ENCODE data around the gene DCBLD2. TPM values are rescaled to one million over a fixed set of nuclear protein-coding genes. Genes with fewer than 3 reads are reported as not detected.

DCBLD2 gene
- total and polyA plus RNA-seq, 2 of the 13 experiments (the other 11 are each of a cell fraction or from before 2014, with no cell fraction given), result 43.8 to 56.9 TPM

DNA sequence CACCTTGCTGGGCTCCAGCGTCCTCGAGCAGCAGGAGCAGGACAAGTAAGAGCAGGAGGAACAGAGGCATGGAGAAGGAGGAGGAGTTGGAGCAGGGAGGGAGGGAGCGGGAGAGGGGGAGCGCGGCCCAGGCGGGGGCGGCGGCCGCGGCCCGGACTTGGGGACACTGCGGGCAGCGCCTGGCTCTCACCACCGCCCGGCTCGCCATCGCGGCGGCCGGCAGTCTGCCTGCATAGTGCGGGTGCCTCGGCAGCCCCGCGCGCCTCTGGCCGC is 440 bp downstream of the DCBLD2 start (continued):
- TF ChIP-seq FOSL2 (CRISPR knock-in tag; IDR thresholded peaks at IDR 0.05) (no peak), ZNF670 (CRISPR knock-in tag; IDR thresholded peaks at IDR 0.05; ENCODE audit: borderline replicate concordance) (0 out of 2 replicates have a peak, but pooled peaks have one; percentile 36), HOXA5 (CRISPR knock-in tag; IDR thresholded peaks at IDR 0.05) (peak; percentile 75; the same call in 1 of the 2 replicates), NONO (IDR thresholded peaks at IDR 0.05) (no peak), NONO (CRISPR knock-in tag; conservative IDR thresholded peaks at IDR 0.05) (peak; percentile 22; the same call in 1 of the 2 replicates), DMAP1 (CRISPR knock-in tag; IDR thresholded peaks at IDR 0.05) (peak; percentile 10; the same call in 1 of the 2 replicates), PAWR (CRISPR knock-in tag; IDR thresholded peaks at IDR 0.05; ENCODE audit: borderline replicate concordance) (0 out of 2 replicates have a peak, but pooled peaks have one; percentile 50), KDM5A (IDR thresholded peaks at IDR 0.05; ENCODE audit: borderline replicate concordance, low read length) (0 out of 2 replicates have a peak, but pooled peaks have one; percentile 3), ZFX (CRISPR knock-in tag; IDR thresholded peaks at IDR 0.05; ENCODE audit: low read depth) (0 out of 2 replicates have a peak, but pooled peaks have one; percentile 30), SRSF1 (optimal IDR thresholded peaks at IDR 0.05; ENCODE audit: low read depth, low read length) (peak; percentile 40), ZNF263 (CRISPR knock-in tag; IDR thresholded peaks at IDR 0.05) (peak; percentile 76; the same call in 1 of the 2 replicates), ZFP36L1 (CRISPR knock-in tag; IDR thresholded peaks at IDR 0.05) (no peak), HCFC1 (IDR thresholded peaks at IDR 0.05; ENCODE audit: low read depth, low read length) (no peak), HDAC1 (CRISPR knock-in tag; IDR thresholded peaks at IDR 0.05) (peak; percentile 76), HOXA3 (CRISPR knock-in tag; IDR thresholded peaks at IDR 0.05) (peak; percentile 38; the same call in 1 of the 2 replicates), ZC3H13 (CRISPR knock-in tag; IDR thresholded peaks at IDR 0.05) (0 out of 2 replicates have a peak, but pooled peaks have one; percentile 20), ZNF777 (CRISPR knock-in tag; IDR thresholded peaks at IDR 0.05) (peak; percentile 85), SALL2 (CRISPR knock-in tag; IDR thresholded peaks at IDR 0.05) (0 out of 2 replicates have a peak, but pooled peaks have one; percentile 17)
- TF ChIP-seq, protein P1, sequence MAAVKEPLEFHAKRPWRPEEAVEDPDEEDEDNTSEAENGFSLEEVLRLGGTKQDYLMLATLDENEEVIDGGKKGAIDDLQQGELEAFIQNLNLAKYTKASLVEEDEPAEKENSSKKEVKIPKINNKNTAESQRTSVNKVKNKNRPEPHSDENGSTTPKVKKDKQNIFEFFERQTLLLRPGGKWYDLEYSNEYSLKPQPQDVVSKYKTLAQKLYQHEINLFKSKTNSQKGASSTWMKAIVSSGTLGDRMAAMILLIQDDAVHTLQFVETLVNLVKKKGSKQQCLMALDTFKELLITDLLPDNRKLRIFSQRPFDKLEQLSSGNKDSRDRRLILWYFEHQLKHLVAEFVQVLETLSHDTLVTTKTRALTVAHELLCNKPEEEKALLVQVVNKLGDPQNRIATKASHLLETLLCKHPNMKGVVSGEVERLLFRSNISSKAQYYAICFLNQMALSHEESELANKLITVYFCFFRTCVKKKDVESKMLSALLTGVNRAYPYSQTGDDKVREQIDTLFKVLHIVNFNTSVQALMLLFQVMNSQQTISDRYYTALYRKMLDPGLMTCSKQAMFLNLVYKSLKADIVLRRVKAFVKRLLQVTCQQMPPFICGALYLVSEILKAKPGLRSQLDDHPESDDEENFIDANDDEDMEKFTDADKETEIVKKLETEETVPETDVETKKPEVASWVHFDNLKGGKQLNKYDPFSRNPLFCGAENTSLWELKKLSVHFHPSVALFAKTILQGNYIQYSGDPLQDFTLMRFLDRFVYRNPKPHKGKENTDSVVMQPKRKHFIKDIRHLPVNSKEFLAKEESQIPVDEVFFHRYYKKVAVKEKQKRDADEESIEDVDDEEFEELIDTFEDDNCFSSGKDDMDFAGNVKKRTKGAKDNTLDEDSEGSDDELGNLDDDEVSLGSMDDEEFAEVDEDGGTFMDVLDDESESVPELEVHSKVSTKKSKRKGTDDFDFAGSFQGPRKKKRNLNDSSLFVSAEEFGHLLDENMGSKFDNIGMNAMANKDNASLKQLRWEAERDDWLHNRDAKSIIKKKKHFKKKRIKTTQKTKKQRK (IDR thresholded peaks at IDR 0.05; ENCODE audit: low read length), result no peak
- TF ChIP-seq, protein P2, sequence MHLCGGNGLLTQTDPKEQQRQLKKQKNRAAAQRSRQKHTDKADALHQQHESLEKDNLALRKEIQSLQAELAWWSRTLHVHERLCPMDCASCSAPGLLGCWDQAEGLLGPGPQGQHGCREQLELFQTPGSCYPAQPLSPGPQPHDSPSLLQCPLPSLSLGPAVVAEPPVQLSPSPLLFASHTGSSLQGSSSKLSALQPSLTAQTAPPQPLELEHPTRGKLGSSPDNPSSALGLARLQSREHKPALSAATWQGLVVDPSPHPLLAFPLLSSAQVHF (CRISPR knock-in tag; IDR thresholded peaks at IDR 0.05), result peak; percentile 54
- TF ChIP-seq, protein P3, sequence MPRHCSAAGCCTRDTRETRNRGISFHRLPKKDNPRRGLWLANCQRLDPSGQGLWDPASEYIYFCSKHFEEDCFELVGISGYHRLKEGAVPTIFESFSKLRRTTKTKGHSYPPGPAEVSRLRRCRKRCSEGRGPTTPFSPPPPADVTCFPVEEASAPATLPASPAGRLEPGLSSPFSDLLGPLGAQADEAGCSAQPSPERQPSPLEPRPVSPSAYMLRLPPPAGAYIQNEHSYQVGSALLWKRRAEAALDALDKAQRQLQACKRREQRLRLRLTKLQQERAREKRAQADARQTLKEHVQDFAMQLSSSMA (CRISPR knock-in tag; IDR thresholded peaks at IDR 0.05), result 0 out of 2 replicates have a peak, but pooled peaks have one; percentile 8
- TF ChIP-seq, protein P4, sequence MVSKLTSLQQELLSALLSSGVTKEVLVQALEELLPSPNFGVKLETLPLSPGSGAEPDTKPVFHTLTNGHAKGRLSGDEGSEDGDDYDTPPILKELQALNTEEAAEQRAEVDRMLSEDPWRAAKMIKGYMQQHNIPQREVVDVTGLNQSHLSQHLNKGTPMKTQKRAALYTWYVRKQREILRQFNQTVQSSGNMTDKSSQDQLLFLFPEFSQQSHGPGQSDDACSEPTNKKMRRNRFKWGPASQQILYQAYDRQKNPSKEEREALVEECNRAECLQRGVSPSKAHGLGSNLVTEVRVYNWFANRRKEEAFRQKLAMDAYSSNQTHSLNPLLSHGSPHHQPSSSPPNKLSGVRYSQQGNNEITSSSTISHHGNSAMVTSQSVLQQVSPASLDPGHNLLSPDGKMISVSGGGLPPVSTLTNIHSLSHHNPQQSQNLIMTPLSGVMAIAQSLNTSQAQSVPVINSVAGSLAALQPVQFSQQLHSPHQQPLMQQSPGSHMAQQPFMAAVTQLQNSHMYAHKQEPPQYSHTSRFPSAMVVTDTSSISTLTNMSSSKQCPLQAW (CRISPR knock-in tag; IDR thresholded peaks at IDR 0.05), result peak; percentile 72; the same call in 1 of the 2 replicates

Measured in HepG2 (cell line).